ENCODE results near the gene HS3ST4.
"Not testable (repeated sequence)": the region's sequence is repeated elsewhere in the genome, so short reads cannot be mapped to it uniquely, and the experiment has no call there.

HS3ST4 gene

DNA sequence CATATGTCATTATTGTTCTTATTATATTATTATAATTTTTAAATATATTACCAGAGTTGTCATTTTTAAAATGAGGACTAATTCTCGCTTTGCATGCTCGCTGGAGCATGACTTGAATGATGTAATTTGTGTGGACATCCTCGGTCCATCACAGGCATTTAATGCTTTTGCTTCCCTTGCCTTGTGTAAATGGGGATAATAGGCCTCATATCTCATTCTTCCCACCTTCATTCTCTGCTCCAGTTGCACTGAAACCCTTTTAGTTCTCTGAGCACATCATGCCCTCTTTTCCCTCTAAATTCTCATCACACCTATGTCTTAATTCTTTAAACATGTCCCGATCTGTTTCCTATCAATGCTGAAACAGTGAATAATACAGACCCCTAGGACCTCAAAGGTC is 285.4 kb downstream of the HS3ST4 start:
- FAIRE-seq: no peak
- no peak for DNase-seq (ENCODE audit: low spot score)

GRCh38 chr16:25978218-25978617 is 286.5 kb downstream of the HS3ST4 start:
- FAIRE-seq: no peak
- DNase-seq (ENCODE audit: low spot score): no peak

DNA sequence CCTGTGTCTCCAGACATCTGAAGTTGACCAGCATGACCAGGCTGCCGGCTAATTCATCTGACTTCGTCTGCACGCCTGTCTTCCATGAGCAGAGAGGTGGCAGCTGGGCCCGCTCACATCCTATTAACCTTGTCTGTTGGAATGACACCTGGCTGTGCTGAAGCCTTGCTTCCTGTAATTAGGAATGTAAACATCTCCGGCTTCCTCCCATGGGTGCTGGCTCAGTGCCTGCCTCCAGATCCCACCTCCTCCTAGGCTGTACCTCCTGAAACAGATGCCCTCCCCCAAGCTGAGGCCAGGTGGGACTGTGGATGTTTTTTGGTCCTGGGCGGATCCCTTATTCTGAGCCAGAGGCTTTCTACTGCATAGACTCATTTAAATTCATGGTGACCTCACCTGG is 296.3 kb downstream of the HS3ST4 start:
- DNase-seq (ENCODE audit: low spot score): no peak
- FAIRE-seq: no peak

DNA sequence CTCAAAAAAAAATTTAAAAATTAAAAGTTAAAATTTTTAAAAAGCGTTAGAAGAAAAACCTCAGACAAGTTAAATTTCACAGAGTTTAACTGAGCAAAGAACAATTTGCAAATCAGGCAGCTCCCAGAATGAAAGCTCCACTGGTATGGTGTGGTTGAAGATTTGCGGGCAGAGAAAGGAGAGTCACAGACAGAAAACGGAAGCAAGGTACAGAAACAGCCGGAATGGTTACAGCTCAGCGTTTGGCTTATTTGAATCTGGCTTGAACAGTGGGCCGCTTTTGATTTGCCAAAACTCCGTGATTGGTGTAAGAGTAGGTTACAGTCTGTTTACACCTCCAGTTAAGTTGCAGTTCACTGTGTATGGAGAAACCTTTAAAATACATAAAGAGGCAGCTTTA is 297.1 kb downstream of the HS3ST4 start:
- no peak for DNase-seq (ENCODE audit: low spot score)
- no peak for FAIRE-seq

- FAIRE-seq: no peak
- no peak for DNase-seq (ENCODE audit: low spot score)
Measured at GRCh38 chr16:25996052-25996451, 304.3 kb downstream of the HS3ST4 start.

GRCh38 chr16:26005336-26005735 is 313.6 kb downstream of the HS3ST4 start:
- DNase-seq (ENCODE audit: low spot score) (no peak), FAIRE-seq (no peak)

- no peak for FAIRE-seq
- DNase-seq (ENCODE audit: low spot score): no peak
Measured at GRCh38 chr16:26012376-26012775, 320.6 kb downstream of the HS3ST4 start.

- no peak for FAIRE-seq
- DNase-seq (ENCODE audit: low spot score): no peak
Measured at GRCh38 chr16:26015776-26016175, 324.0 kb downstream of the HS3ST4 start.

DNA sequence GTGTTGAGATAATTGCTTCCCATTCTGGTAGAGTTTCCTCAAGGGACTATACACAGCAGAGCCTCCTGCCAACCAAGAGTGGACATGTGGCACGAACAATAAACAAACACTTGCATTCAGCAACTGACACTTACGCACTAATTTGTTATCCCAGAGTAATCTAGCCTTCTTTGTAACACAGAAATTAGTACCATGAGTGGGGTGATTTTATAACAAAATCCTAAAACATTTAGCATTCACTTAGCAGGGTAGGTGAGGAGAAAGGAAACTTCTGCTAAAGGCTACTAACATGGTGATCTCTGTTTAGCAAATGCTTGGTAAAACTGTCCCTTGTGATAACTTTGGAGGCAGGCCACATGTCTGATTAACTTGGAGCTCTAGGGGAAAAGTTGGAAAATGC is 325.2 kb downstream of the HS3ST4 start:
- DNase-seq (ENCODE audit: low spot score) (no peak), FAIRE-seq (no peak)

- FAIRE-seq: no peak
- no peak for DNase-seq (ENCODE audit: low spot score)
Measured at GRCh38 chr16:26019381-26020242, 327.9 kb downstream of the HS3ST4 start.

DNA sequence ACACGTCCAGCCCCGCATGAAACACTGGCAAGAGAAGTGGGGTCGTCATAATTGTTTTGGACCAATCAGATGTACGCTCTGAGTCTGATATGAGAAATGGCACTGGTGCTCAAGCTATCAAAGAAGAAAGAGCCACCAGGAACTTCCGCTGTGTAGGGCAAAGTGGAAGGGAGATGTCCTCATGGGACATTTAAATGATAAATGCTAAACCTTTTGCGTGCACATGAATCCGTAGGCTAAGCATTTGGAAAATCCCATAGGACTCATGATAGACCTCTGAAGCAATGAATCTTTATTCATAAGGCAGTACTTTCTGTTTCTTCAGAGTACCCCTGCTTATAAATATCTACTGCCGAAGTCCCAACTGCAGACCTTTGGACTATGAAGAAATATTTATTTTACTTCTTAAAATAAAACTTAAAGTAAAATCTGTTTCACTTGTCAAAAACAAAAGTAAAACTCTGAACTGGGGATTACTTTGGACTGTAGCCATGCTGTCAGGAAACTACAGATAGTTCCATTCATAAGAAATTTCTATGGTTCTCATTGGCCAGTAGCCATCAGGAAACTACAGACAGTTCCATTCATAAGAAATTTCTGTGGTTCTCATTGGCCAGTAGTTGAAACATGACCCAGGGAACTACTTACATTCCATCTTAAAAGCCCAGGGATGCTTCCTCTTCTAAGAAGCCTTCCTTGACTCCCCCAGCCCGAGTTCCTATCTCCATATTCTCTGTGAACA is 335.1 kb downstream of the HS3ST4 start:
- DNase-seq (ENCODE audit: low spot score) (no peak), FAIRE-seq (no peak)

- FAIRE-seq: no peak
- no peak for DNase-seq (ENCODE audit: low spot score)
Measured at GRCh38 chr16:26031286-26031685, 339.5 kb downstream of the HS3ST4 start.

GRCh38 chr16:26032661-26033060 is 340.9 kb downstream of the HS3ST4 start:
- FAIRE-seq: not testable (repeated sequence)

GRCh38 chr16:26041952-26042668 is 350.4 kb downstream of the HS3ST4 start:
- FAIRE-seq (no peak), DNase-seq (ENCODE audit: low spot score) (no peak)

More at GRCh38 chr16:26032661-26033060, 340.9 kb downstream of the HS3ST4 start:
- DNase-seq (ENCODE audit: low spot score): not testable (repeated sequence)

DNA sequence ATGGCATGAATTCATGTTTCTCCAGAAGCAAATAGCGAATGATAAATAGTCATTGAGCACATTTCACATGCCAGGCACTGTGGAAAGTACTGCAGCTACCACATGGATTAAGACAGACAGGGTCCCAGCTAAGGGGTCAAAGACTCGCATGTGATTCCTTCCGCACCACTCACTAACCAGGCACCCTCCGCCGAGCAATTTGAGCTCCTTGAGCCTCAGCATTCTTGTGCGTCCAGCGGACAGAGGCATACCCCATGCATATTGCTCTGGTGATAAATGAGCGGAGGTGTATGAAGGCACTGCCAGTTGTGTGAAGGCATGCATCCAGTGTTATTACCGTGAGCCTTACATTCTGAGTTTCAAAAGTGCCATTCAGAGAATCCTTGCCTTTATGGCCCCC is 358.7 kb downstream of the HS3ST4 start:
- FAIRE-seq: no peak

GRCh38 chr16:26051063-26051462 is 359.3 kb downstream of the HS3ST4 start:
- DNase-seq (ENCODE audit: low spot score): no peak
- FAIRE-seq: no peak

More for the DNA sequence above, 358.7 kb downstream of the HS3ST4 start:
- no peak for DNase-seq (ENCODE audit: low spot score)

DNA sequence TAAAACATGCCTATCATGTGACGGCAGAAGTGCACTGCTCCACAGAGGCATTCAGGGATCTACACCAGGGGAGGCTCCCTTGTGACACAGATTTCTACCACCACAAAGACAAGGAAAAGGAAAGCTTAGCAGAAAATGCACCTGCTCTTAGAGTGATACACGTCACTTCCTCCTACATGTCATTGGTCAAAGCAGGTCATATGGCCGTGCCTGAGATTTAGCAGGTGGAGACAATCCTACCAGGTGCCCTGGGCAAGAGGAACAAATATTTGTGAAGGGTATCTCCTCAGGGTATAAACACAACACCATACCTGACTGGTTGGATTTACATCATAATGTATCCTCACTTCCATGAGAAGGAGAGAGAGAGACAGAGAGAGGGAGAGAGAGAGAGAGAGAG is 362.1 kb downstream of the HS3ST4 start:
- peak; percentile 9 for FAIRE-seq

GRCh38 chr16:26058326-26058725 is 366.6 kb downstream of the HS3ST4 start:
- no peak for FAIRE-seq
- DNase-seq (ENCODE audit: low spot score): no peak

More for the DNA sequence above, 362.1 kb downstream of the HS3ST4 start:
- DNase-seq (ENCODE audit: low spot score): no peak

GRCh38 chr16:26070302-26071100 is 378.7 kb downstream of the HS3ST4 start:
- no peak for FAIRE-seq

DNA sequence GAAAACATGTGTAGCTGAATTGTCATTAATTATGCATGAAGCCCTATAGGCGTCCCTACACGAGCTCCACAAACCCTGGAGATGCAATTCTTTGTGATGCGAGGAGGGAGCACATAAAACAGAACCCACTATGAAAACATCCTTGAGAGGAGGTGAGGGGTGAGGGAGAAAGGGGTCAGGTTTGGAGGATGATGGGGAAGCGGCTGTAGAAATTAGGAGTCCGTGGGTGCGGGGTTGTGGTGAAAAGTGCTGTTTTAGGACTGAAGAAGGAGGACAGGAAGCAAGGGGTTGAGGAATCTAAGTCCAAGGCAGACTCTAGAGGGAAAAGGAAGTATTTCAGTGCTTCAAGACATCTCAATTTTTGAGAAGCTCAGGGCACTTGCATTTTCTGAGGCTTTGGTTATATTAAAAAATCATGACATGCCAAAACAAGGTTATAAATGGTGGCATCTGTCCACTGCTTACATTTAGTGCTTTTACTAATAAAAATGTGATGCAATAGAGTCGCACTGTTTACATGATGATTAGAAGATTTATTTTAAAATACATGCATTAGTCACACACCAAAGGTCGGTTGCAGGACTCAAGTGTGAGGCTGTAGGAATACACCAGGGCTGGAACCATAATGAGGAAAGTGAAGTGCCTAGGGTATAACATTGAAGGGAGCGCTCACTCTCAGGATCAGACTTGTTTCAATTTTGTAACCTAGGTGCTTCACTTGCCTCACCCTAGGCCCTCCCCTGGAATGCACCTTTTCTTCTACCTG is 379.5 kb downstream of the HS3ST4 start:
- DNase-seq (ENCODE audit: low spot score): no peak
- FAIRE-seq: no peak

More at GRCh38 chr16:26070302-26071100, 378.7 kb downstream of the HS3ST4 start:
- DNase-seq (ENCODE audit: low spot score): no peak
